Measurements from ENCODE around the gene CCT6B.

CCT6B gene

GRCh38 chr17:34991606-34992005 is 30.3 kb upstream of the CCT6B start:
- H3K9me3 ChIP-seq (ENCODE audit: insufficient read depth, low read length): no peaks in the 10 kb centered on the region
- no peak overlapping the region for H3K4me2 ChIP-seq (ENCODE audit: low read depth, low read length, poor library complexity, severe bottlenecking)
- no peak overlapping the region for H3K4me3 ChIP-seq (ENCODE audit: insufficient read depth, low read length, poor library complexity, severe bottlenecking)
- no peaks in the 10 kb centered on the region for H4K20me1 ChIP-seq (ENCODE audit: low read depth, low read length)
- H3K9ac ChIP-seq (ENCODE audit: low read length): no peak overlapping the region
- no peaks in the 10 kb centered on the region for H3K9me2 ChIP-seq (replicated peaks; ENCODE audit: insufficient read depth, low read length)
- TF ChIP-seq EZH2phosphoT487 (conservative IDR thresholded peaks at IDR 0.05; ENCODE audit: low read length) (no peak), CTCF (IDR thresholded peaks at IDR 0.05; ENCODE audit: insufficient read depth, low read length, poor library complexity, severe bottlenecking) (no peak)
- H3F3A ChIP-seq (ENCODE audit: insufficient read depth): no peaks in the 10 kb centered on the region
- H3K79me2 ChIP-seq (ENCODE audit: insufficient read depth, low read length): no peaks in the 10 kb centered on the region
- no peaks in the 10 kb centered on the region; the same call in 1 of the 2 replicates for H3K36me3 ChIP-seq (ENCODE audit: low read length)
- H2AFZ ChIP-seq (ENCODE audit: low read depth, low read length, severe bottlenecking): no peak overlapping the region
- no peaks in the 10 kb centered on the region for H3K27me3 ChIP-seq (ENCODE audit: low read length)
- no peak overlapping the region for H3K27ac ChIP-seq (ENCODE audit: low read depth, low read length)

GRCh38 chr17:34990921-34991365 is 29.7 kb upstream of the CCT6B start:
- Histone ChIP-seq H3K36me3 (ENCODE audit: low read length) (no peaks in the 10 kb centered on the region; the same call in 1 of the 2 replicates), H2AFZ (ENCODE audit: low read depth, low read length, severe bottlenecking) (no peak overlapping the region), H3K27ac (ENCODE audit: low read depth, low read length) (no peak overlapping the region), H3K27me3 (ENCODE audit: low read length) (no peaks in the 10 kb centered on the region), H4K20me1 (ENCODE audit: low read depth, low read length) (no peaks in the 10 kb centered on the region), H3K9me3 (ENCODE audit: insufficient read depth, low read length) (no peaks in the 10 kb centered on the region), H3K9me2 (replicated peaks; ENCODE audit: insufficient read depth, low read length) (no peaks in the 10 kb centered on the region), H3K79me2 (ENCODE audit: insufficient read depth, low read length) (no peaks in the 10 kb centered on the region), H3K4me3 (ENCODE audit: insufficient read depth, low read length, poor library complexity, severe bottlenecking) (no peak overlapping the region), H3K4me2 (ENCODE audit: low read depth, low read length, poor library complexity, severe bottlenecking) (no peak overlapping the region), H3F3A (ENCODE audit: insufficient read depth) (no peaks in the 10 kb centered on the region), H3K9ac (ENCODE audit: low read length) (no peak overlapping the region)
- TF ChIP-seq EZH2phosphoT487 (conservative IDR thresholded peaks at IDR 0.05; ENCODE audit: low read length) (no peak), CTCF (IDR thresholded peaks at IDR 0.05; ENCODE audit: insufficient read depth, low read length, poor library complexity, severe bottlenecking) (no peak)

GRCh38 chr17:34989473-34989872 is 28.2 kb upstream of the CCT6B start:
- TF ChIP-seq CTCF (IDR thresholded peaks at IDR 0.05; ENCODE audit: insufficient read depth, low read length, poor library complexity, severe bottlenecking): no peak
- no peak for TF ChIP-seq EZH2phosphoT487 (conservative IDR thresholded peaks at IDR 0.05; ENCODE audit: low read length)
- Histone ChIP-seq H3K9ac (ENCODE audit: low read length) (no peak overlapping the region), H3K9me2 (replicated peaks; ENCODE audit: insufficient read depth, low read length) (no peaks in the 10 kb centered on the region), H3K27ac (ENCODE audit: low read depth, low read length) (no peak overlapping the region), H3F3A (ENCODE audit: insufficient read depth) (no peaks in the 10 kb centered on the region), H3K27me3 (ENCODE audit: low read length) (no peaks in the 10 kb centered on the region), H3K4me3 (ENCODE audit: insufficient read depth, low read length, poor library complexity, severe bottlenecking) (no peak overlapping the region), H3K4me2 (ENCODE audit: low read depth, low read length, poor library complexity, severe bottlenecking) (no peak overlapping the region), H3K79me2 (ENCODE audit: insufficient read depth, low read length) (no peaks in the 10 kb centered on the region; the same call in 1 of the 2 replicates), H4K20me1 (ENCODE audit: low read depth, low read length) (no peaks in the 10 kb centered on the region), H3K36me3 (ENCODE audit: low read length) (no peaks in the 10 kb centered on the region; the same call in 1 of the 2 replicates), H2AFZ (ENCODE audit: low read depth, low read length, severe bottlenecking) (no peak overlapping the region), H3K9me3 (ENCODE audit: insufficient read depth, low read length) (no peaks in the 10 kb centered on the region)

All from SU-DHL-6 (cell line).